SK-N-SH (cell line): ENCODE data around the gene PCDHA9. TPM values are rescaled to one million over a fixed set of nuclear protein-coding genes. Genes with fewer than 3 reads are reported as not detected.
A peak's percentile ranks its signal among the peaks of the same experiment; 100 is the strongest.

Experiments
- CTCF ChIA-PET: fragments of 300-600, 350-600 bp; formaldehyde crosslinking; extraction: SDS; loops from one replicate; lab custom pipeline; 2021; lab: Yijun Ruan, JAX
- POLR2A ChIA-PET: fragments of 350-600 bp; sonication (Branson Sonifier 250); formaldehyde crosslinking; extraction: SDS; loops from one replicate; lab custom pipeline; 2020; ENCODE audit warnings: antibody characterized with exemption, inconsistent platforms; lab: Yijun Ruan, JAX
- DNase-seq: peaks from one replicate; pipeline ENCODE4 v3.0.0; 2012
- H2AFZ ChIP-seq: fragments of 200-600 bp; sonication (generic); 2 replicates; pipeline ENCODE4 v1.8.1; 2016; ENCODE audit warnings: antibody characterized with exemption, mild to moderate bottlenecking, low read depth
- H3F3A ChIP-seq: fragments of 200-600 bp; sonication (generic); replicated peaks from 2 replicates; pipeline ENCODE3; 2016; ENCODE audit warnings: antibody characterized with exemption, mild to moderate bottlenecking; ENCODE audit not compliant: insufficient read depth
- H3K27ac ChIP-seq, 2 experiments: fragments of 200-500 bp in 1 of 2; fragments of 200-600 bp in 1 of 2; sonication (Bioruptor generic) in 1 of 2; sonication (generic), shearing (Covaris generic) in 1 of 2; 2 replicates each; pipeline versions ENCODE4 v1.5.1 to v1.6.1; 2014 to 2016; ENCODE audit warnings: low read depth in 2 of 2, inconsistent platforms in 1 of 2, low read length in 1 of 2, mild to moderate bottlenecking in 1 of 2, mixed read lengths in 1 of 2
- H3K27me3 ChIP-seq: fragments of 200-600 bp; sonication (generic), shearing (Covaris generic); 2 replicates; pipeline ENCODE4 v1.6.1; 2016; ENCODE audit warnings: mixed run types; ENCODE audit not compliant: insufficient read depth
- H3K36me3 ChIP-seq, 2 experiments: fragments of 200-500 bp in 1 of 2; fragments of 200-600 bp in 1 of 2; sonication (Bioruptor generic) in 1 of 2; sonication (generic) in 1 of 2; replicated peaks in 1 of 2; 2 replicates each; pipeline versions ENCODE3 to v1.5.1; 2014 to 2016; ENCODE audit warnings: low read length in 1 of 2, mild to moderate bottlenecking in 1 of 2; ENCODE audit not compliant: insufficient read depth in 2 of 2, control insufficient read depth in 1 of 2
- H3K4me1 ChIP-seq, 2 experiments: fragments of 200-500 bp in 1 of 2; fragments of 200-600 bp in 1 of 2; sonication (Bioruptor generic) in 1 of 2; sonication (generic), shearing (Covaris generic) in 1 of 2; 2 replicates each; pipeline versions ENCODE4 v1.5.1 to v1.6.1; 2014 to 2016; ENCODE audit warnings: low read depth in 1 of 2, low read length in 1 of 2, mixed run types in 1 of 2; ENCODE audit not compliant: insufficient read depth in 2 of 2, control insufficient read depth in 1 of 2
- H3K4me2 ChIP-seq: fragments of 200-600 bp; sonication (generic), shearing (Covaris generic); 2 replicates; pipeline ENCODE4 v1.6.1; 2017; ENCODE audit warnings: mixed run types
- H3K4me3 ChIP-seq, 2 experiments: fragments of 200-500 bp in 1 of 2; fragments of 200-600 bp in 1 of 2; sonication (Bioruptor generic) in 1 of 2; sonication (generic), shearing (Covaris generic) in 1 of 2; 2 replicates each; pipeline versions ENCODE4 v1.5.1 to v1.8.1; 2014 to 2016; ENCODE audit warnings: low read depth in 2 of 2, inconsistent platforms in 1 of 2, low read length in 1 of 2, mild to moderate bottlenecking in 1 of 2, mixed read lengths in 1 of 2, moderate library complexity in 1 of 2
- H3K79me2 ChIP-seq: fragments of 200-600 bp; sonication (generic); 2 replicates; pipeline ENCODE4 v1.8.1; 2017; ENCODE audit warnings: mild to moderate bottlenecking; ENCODE audit not compliant: insufficient read depth
- H3K9ac ChIP-seq: fragments of 200-600 bp; sonication (generic); 2 replicates; pipeline ENCODE4 v1.6.1; 2017; ENCODE audit warnings: mixed run types
- H3K9me2 ChIP-seq: fragments of 200-600 bp; sonication (generic); 2 replicates; pipeline ENCODE4 v1.6.1; 2017; ENCODE audit warnings: mixed run types
- H3K9me3 ChIP-seq: fragments of 200-600 bp; sonication (generic); 2 replicates; pipeline ENCODE4 v1.6.1; 2017; ENCODE audit warnings: mixed run types, mild to moderate bottlenecking, moderate library complexity
- H4K20me1 ChIP-seq: fragments of 200-600 bp; sonication (generic); 2 replicates; pipeline ENCODE4 v1.6.1; 2017; ENCODE audit warnings: mild to moderate bottlenecking, mixed run types; ENCODE audit not compliant: insufficient read depth
- ELF1 ChIP-seq: IDR thresholded peaks from 2 replicates; pipeline ENCODE4 v1.4.0; 2012
- EP300 ChIP-seq, 2 experiments: IDR thresholded peaks; 2 replicates each; pipeline versions ENCODE4 v1.4.0 to v1.6.1; 2012; ENCODE audit warnings: borderline replicate concordance in 1 of 2, low read depth in 1 of 2, low read length in 1 of 2
- GABPA ChIP-seq: IDR thresholded peaks from 2 replicates; pipeline ENCODE4 v1.4.0; 2012; ENCODE audit warnings: low read depth, mild to moderate bottlenecking
- GATA2 ChIP-seq: sonication (generic); formaldehyde crosslinking; IDR thresholded peaks from 2 replicates; pipeline ENCODE4 v1.5.0; 2020; ENCODE audit warnings: mild to moderate bottlenecking, missing genetic modification reagents
- NRF1 ChIP-seq: IDR thresholded peaks from 2 replicates; pipeline ENCODE4 v1.6.1; 2012; ENCODE audit warnings: low read depth, mild to moderate bottlenecking, low read length
- RAD21 ChIP-seq: IDR thresholded peaks from 2 replicates; pipeline ENCODE4 v1.6.1; 2012; ENCODE audit warnings: mild to moderate bottlenecking, low read length
- RFX5 ChIP-seq: IDR thresholded peaks from 2 replicates; pipeline ENCODE4 v1.6.1; 2012; ENCODE audit warnings: mild to moderate bottlenecking, improper control_type of control experiment, low read length
- SIN3A ChIP-seq: IDR thresholded peaks from 2 replicates; pipeline ENCODE4 v1.6.1; 2012; ENCODE audit warnings: low read depth, mild to moderate bottlenecking, low read length, moderate library complexity, borderline replicate concordance
- SMC3 ChIP-seq: IDR thresholded peaks from 2 replicates; pipeline ENCODE4 v1.6.1; 2012; ENCODE audit warnings: low read depth, low read length, improper control_type of control experiment
- TAF1 ChIP-seq: IDR thresholded peaks from 2 replicates; pipeline ENCODE4 v1.6.1; 2012; ENCODE audit warnings: low read depth, mild to moderate bottlenecking, low read length, moderate library complexity, borderline replicate concordance
- TCF12 ChIP-seq: IDR thresholded peaks from 2 replicates; pipeline ENCODE4 v1.4.0; 2012
- WGBS: methylation state at CpG from one replicate; pipeline ENCODE4 v1.1.6; 2017; ENCODE audit warnings: low lambda C conversion rate; 5-methylcytosine and 5-hydroxymethylcytosine counted together
- polyA plus RNA-seq, 3 experiments: library from polyadenylated mRNA; depleted of rRNA; stranded (reverse); fragments of >200 nt; gene quantifications; 2 replicates each; pipeline ENCODE4 v1.2.3, GENCODE V29; 2012
- TF ChIP-seq, protein P1 (sequence below): IDR thresholded peaks from 2 replicates; pipeline ENCODE4 v1.4.0; 2012; ENCODE audit warnings: low read depth, borderline replicate concordance
- TF ChIP-seq, protein P2 (sequence below): IDR thresholded peaks from 2 replicates; pipeline ENCODE4 v1.4.0; 2012; ENCODE audit warnings: low read depth, borderline replicate concordance
- TF ChIP-seq, protein P3 (sequence below): fragments of 200-600 bp; sonication (generic); IDR thresholded peaks from 2 replicates; pipeline ENCODE4 v1.6.1; 2017; ENCODE audit warnings: antibody characterized with exemption, mild to moderate bottlenecking, moderate library complexity
- TF ChIP-seq, protein P4 (sequence below): IDR thresholded peaks from 2 replicates; pipeline ENCODE4; 2012

Gene PCDHA9
- polyA plus RNA-seq, 1 of the 3 experiments (the other 2 are of a cell fraction) = 0.02 TPM

DNA sequence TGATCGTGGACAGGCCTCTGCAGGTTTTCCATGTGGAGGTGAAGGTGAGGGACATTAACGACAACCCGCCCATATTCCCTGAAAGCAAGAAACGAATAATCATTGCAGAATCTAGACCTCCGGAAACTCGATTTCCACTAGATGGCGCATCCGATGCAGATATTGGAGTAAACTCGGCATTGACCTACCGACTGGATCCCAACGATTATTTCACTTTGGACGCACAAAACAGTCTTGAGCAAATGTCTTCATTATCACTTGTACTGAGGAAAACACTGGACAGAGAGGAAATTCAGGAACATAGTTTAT, 34.4 kb downstream of the PCDHA9 start:
- Histone ChIP-seq H3K9ac (no peak overlapping the region), H3F3A (no peaks in the 10 kb centered on the region), H3K27me3 (no peaks in the 10 kb centered on the region), H3K9me3 (no peaks in the 10 kb centered on the region; the same call in 1 of the 2 replicates), H3K9me2 (no peaks in the 10 kb centered on the region), H3K36me3 (no peaks in the 10 kb centered on the region), H3K4me3 (no peak overlapping the region), H3K4me1 (no peaks in the 10 kb centered on the region; a peak in 1 of 4 replicates), H2AFZ (no peak overlapping the region), H3K4me2 (no peak overlapping the region), H4K20me1 (no peaks in the 10 kb centered on the region), H3K27ac (no peak overlapping the region), H3K79me2 (no peaks in the 10 kb centered on the region)
- CTCF ChIA-PET = interaction anchor here (0.7 to 1.3 kb wide), 4 partner anchors 17 to 43 kb away, joined by 3 to 4 read pairs (median 4); partner anchors contain the start of gene PCDHAC1
- POLR2A ChIA-PET = no interaction called here
- TF ChIP-seq RAD21 = peak; percentile 49
- TF ChIP-seq NRF1 = no peak
- peak; percentile 29; the same call in 1 of the 2 replicates for TF ChIP-seq SMC3
- 81% methylated on average over 12 of the region's 12 CpGs for WGBS
- peak; percentile 43 for DNase-seq

DNA sequence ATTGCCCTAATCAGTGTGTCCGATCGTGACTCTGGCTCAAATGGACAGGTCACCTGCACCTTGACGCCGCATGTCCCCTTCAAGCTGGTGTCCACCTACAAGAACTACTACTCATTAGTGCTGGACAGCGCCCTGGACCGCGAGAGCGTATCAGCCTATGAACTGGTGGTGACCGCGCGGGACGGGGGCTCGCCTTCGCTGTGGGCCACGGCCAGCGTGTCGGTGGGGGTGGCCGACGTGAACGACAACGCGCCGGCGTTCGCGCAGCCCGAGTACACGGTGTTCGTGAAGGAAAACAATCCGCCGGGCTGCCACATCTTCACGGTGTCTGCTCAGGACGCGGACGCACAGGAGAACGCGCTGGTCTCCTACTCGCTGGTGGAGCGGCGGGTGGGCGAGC, 35.2 kb downstream of the PCDHA9 start:
- H3K4me1 ChIP-seq = no peaks in the 10 kb centered on the region
- H4K20me1 ChIP-seq = no peaks in the 10 kb centered on the region
- H2AFZ ChIP-seq = no peak overlapping the region
- H3K4me3 ChIP-seq = no peak overlapping the region; a peak in 1 of 4 replicates
- no peaks in the 10 kb centered on the region for H3K36me3 ChIP-seq
- H3K9me3 ChIP-seq = no peaks in the 10 kb centered on the region; the same call in 1 of the 2 replicates
- whole genome bisulfite sequencing = 97% methylated on average over 41 of the region's 41 CpGs
- H3K27me3 ChIP-seq = no peaks in the 10 kb centered on the region
- no peak for DNase-seq
- CTCF ChIA-PET = interaction anchor here (0.7 to 1.4 kb wide), 4 partner anchors 8 to 42 kb away, joined by 3 to 4 read pairs (median 4); partner anchors contain the start of gene PCDHAC1
- H3K27ac ChIP-seq = no peak overlapping the region
- TF ChIP-seq GATA2 (CRISPR knock-in tag) (no peak), TAF1 (no peak), SMC3 (no peak), RFX5 (no peak), RAD21 (no peak), TCF12 (no peak), ELF1 (no peak), EP300 (IDR thresholded peaks at IDR 0.05; ENCODE audit: borderline replicate concordance in 1 of 2, low read depth in 1 of 2, low read length in 1 of 2) (no peak), SIN3A (no peak), GABPA (no peak)
- TF ChIP-seq, protein P1, sequence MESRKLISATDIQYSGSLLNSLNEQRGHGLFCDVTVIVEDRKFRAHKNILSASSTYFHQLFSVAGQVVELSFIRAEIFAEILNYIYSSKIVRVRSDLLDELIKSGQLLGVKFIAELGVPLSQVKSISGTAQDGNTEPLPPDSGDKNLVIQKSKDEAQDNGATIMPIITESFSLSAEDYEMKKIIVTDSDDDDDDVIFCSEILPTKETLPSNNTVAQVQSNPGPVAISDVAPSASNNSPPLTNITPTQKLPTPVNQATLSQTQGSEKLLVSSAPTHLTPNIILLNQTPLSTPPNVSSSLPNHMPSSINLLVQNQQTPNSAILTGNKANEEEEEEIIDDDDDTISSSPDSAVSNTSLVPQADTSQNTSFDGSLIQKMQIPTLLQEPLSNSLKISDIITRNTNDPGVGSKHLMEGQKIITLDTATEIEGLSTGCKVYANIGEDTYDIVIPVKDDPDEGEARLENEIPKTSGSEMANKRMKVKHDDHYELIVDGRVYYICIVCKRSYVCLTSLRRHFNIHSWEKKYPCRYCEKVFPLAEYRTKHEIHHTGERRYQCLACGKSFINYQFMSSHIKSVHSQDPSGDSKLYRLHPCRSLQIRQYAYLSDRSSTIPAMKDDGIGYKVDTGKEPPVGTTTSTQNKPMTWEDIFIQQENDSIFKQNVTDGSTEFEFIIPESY = no peak
- TF ChIP-seq, protein P2, sequence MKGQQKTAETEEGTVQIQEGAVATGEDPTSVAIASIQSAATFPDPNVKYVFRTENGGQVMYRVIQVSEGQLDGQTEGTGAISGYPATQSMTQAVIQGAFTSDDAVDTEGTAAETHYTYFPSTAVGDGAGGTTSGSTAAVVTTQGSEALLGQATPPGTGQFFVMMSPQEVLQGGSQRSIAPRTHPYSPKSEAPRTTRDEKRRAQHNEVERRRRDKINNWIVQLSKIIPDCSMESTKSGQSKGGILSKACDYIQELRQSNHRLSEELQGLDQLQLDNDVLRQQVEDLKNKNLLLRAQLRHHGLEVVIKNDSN = no peak
- TF ChIP-seq, protein P3, sequence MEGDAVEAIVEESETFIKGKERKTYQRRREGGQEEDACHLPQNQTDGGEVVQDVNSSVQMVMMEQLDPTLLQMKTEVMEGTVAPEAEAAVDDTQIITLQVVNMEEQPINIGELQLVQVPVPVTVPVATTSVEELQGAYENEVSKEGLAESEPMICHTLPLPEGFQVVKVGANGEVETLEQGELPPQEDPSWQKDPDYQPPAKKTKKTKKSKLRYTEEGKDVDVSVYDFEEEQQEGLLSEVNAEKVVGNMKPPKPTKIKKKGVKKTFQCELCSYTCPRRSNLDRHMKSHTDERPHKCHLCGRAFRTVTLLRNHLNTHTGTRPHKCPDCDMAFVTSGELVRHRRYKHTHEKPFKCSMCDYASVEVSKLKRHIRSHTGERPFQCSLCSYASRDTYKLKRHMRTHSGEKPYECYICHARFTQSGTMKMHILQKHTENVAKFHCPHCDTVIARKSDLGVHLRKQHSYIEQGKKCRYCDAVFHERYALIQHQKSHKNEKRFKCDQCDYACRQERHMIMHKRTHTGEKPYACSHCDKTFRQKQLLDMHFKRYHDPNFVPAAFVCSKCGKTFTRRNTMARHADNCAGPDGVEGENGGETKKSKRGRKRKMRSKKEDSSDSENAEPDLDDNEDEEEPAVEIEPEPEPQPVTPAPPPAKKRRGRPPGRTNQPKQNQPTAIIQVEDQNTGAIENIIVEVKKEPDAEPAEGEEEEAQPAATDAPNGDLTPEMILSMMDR = no peak
- TF ChIP-seq, protein P4, sequence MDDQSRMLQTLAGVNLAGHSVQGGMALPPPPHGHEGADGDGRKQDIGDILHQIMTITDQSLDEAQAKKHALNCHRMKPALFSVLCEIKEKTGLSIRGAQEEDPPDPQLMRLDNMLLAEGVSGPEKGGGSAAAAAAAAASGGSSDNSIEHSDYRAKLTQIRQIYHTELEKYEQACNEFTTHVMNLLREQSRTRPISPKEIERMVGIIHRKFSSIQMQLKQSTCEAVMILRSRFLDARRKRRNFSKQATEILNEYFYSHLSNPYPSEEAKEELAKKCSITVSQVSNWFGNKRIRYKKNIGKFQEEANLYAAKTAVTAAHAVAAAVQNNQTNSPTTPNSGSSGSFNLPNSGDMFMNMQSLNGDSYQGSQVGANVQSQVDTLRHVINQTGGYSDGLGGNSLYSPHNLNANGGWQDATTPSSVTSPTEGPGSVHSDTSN = no peak
- TF ChIP-seq, all 33 proteins: peak for 0
- Histone ChIP-seq H3K9me2 (no peaks in the 10 kb centered on the region), H3F3A (no peaks in the 10 kb centered on the region), H3K4me2 (no peak overlapping the region), H3K79me2 (no peaks in the 10 kb centered on the region), H3K9ac (no peak overlapping the region)
- POLR2A ChIA-PET = no interaction called here
